Measurements from ENCODE around the gene LSP1.

The LSP1 gene

GRCh38 chr11:1920909-1921573 lies 68.2 kb downstream of the LSP1 start:
- DNase-seq (ENCODE audit: insufficient read length, low spot score) (no peak), FAIRE-seq (no peak)
- TF ChIP-seq POLR2A (IDR thresholded peaks at IDR 0.05; ENCODE audit: low read depth, low read length) = no peak

GRCh38 chr11:1921574-1922141 lies 68.8 kb downstream of the LSP1 start:
- no peak for DNase-seq (ENCODE audit: insufficient read length, low spot score)
- FAIRE-seq = no peak
- TF ChIP-seq POLR2A (IDR thresholded peaks at IDR 0.05; ENCODE audit: low read depth, low read length) = no peak

- no peak for FAIRE-seq
- no peak for DNase-seq (ENCODE audit: insufficient read length, low spot score)
- TF ChIP-seq POLR2A (IDR thresholded peaks at IDR 0.05; ENCODE audit: low read depth, low read length) = no peak
Measured at GRCh38 chr11:1922481-1923081, 69.7 kb downstream of the LSP1 start.

- no peak for TF ChIP-seq POLR2A (IDR thresholded peaks at IDR 0.05; ENCODE audit: low read depth, low read length)
- FAIRE-seq (no peak), DNase-seq (ENCODE audit: insufficient read length, low spot score) (no peak)
Measured at GRCh38 chr11:1923201-1923956, 70.5 kb downstream of the LSP1 start.

GRCh38 chr11:1924181-1924580 lies 71.3 kb downstream of the LSP1 start:
- DNase-seq (ENCODE audit: insufficient read length, low spot score) (no peak), FAIRE-seq (no peak)
- TF ChIP-seq POLR2A (IDR thresholded peaks at IDR 0.05; ENCODE audit: low read depth, low read length) = no peak

- no peak for TF ChIP-seq POLR2A (IDR thresholded peaks at IDR 0.05; ENCODE audit: low read depth, low read length)
- FAIRE-seq (no peak), DNase-seq (ENCODE audit: insufficient read length, low spot score) (no peak)
Measured at GRCh38 chr11:1924646-1925372, 71.9 kb downstream of the LSP1 start.

GRCh38 chr11:1925373-1926155 lies 72.7 kb downstream of the LSP1 start:
- DNase-seq (ENCODE audit: insufficient read length, low spot score) (no peak), FAIRE-seq (no peak)
- no peak for TF ChIP-seq POLR2A (IDR thresholded peaks at IDR 0.05; ENCODE audit: low read depth, low read length)

GRCh38 chr11:1926156-1927025 lies 73.5 kb downstream of the LSP1 start:
- DNase-seq (ENCODE audit: insufficient read length, low spot score) (no peak), FAIRE-seq (no peak)
- TF ChIP-seq POLR2A (IDR thresholded peaks at IDR 0.05; ENCODE audit: low read depth, low read length) = no peak

- DNase-seq (ENCODE audit: insufficient read length, low spot score) = no peak
- no peak for TF ChIP-seq POLR2A (IDR thresholded peaks at IDR 0.05; ENCODE audit: low read depth, low read length)
- FAIRE-seq = no peak
Measured at GRCh38 chr11:1927026-1927847, 74.4 kb downstream of the LSP1 start.

- TF ChIP-seq POLR2A (IDR thresholded peaks at IDR 0.05; ENCODE audit: low read depth, low read length) = no peak
- no peak for FAIRE-seq
- no peak for DNase-seq (ENCODE audit: insufficient read length, low spot score)
Measured at GRCh38 chr11:1927848-1928469, 75.1 kb downstream of the LSP1 start.

GRCh38 chr11:1928470-1928890 lies 75.6 kb downstream of the LSP1 start:
- FAIRE-seq = no peak
- DNase-seq (ENCODE audit: insufficient read length, low spot score) = no peak
- TF ChIP-seq POLR2A (IDR thresholded peaks at IDR 0.05; ENCODE audit: low read depth, low read length) = no peak
